Endodermal cell (in vitro differentiated cells): ENCODE measurements around the gene CNOT6. TPM values are rescaled to one million over a fixed set of nuclear protein-coding genes. Genes with fewer than 3 reads are reported as not detected.

Experiments used
- DNase-seq: peaks from one replicate; pipeline ENCODE4 v3.0.0-alpha.2; 2017
- H3K27ac ChIP-seq: 2 replicates; pipeline ENCODE4 v1.5.1; 2013; ENCODE audit warnings: mild to moderate bottlenecking, low read depth, low read length, moderate library complexity
- H3K27me3 ChIP-seq: 2 replicates; pipeline ENCODE4 v1.6.1; 2013; ENCODE audit warnings: mild to moderate bottlenecking, low read length, moderate library complexity; ENCODE audit not compliant: insufficient read depth, control insufficient read depth, poor library complexity, severe bottlenecking
- H3K36me3 ChIP-seq: 2 replicates; pipeline ENCODE4 v1.7.0; 2013; ENCODE audit warnings: mild to moderate bottlenecking, low read length, moderate library complexity; ENCODE audit not compliant: control insufficient read depth, insufficient read depth
- H3K4me1 ChIP-seq: one replicate; pipeline ENCODE4 v1.7.0; 2013; ENCODE audit warnings: low read length; ENCODE audit not compliant: control insufficient read depth, insufficient read depth
- H3K4me3 ChIP-seq: 2 replicates; pipeline ENCODE4 v1.5.1; 2013; ENCODE audit warnings: mild to moderate bottlenecking, low read length, moderate library complexity
- H3K9ac ChIP-seq: 2 replicates; pipeline ENCODE4 v1.6.1; 2013; ENCODE audit warnings: mild to moderate bottlenecking, low read length, moderate library complexity; ENCODE audit not compliant: poor library complexity, severe bottlenecking; ENCODE audit errors: extremely low read depth
- H3K9me3 ChIP-seq: 2 replicates; pipeline ENCODE4 v1.6.1; 2013; ENCODE audit warnings: mild to moderate bottlenecking, low read length, moderate library complexity; ENCODE audit not compliant: control insufficient read depth
- H3K27ac Mint-ChIP-seq: 2 replicates; pipeline ENCODE4 v1.8.0; 2020; ENCODE audit warnings: mixed read lengths
- H3K27me3 Mint-ChIP-seq: 2 replicates; pipeline ENCODE4 v1.8.0; 2021; ENCODE audit warnings: mild to moderate bottlenecking, mixed read lengths; ENCODE audit not compliant: insufficient read depth
- H3K36me3 Mint-ChIP-seq: 2 replicates; pipeline ENCODE4 v1.8.0; 2020; ENCODE audit warnings: low read depth, mixed read lengths
- H3K4me1 Mint-ChIP-seq: 2 replicates; pipeline ENCODE4 v1.8.0; 2020; ENCODE audit warnings: mixed read lengths
- H3K4me3 Mint-ChIP-seq: 2 replicates; pipeline ENCODE4 v1.8.0; 2020; ENCODE audit warnings: mild to moderate bottlenecking, moderate library complexity, mixed read lengths
- H3K9me3 Mint-ChIP-seq: 2 replicates; pipeline ENCODE4 v1.8.0; 2020; ENCODE audit warnings: mild to moderate bottlenecking, mixed read lengths
- CTCF ChIP-seq: fragments of 200-600 bp; sonication (generic); conservative IDR thresholded peaks from 2 replicates; pipeline ENCODE4 v1.5.0; 2021; ENCODE audit warnings: antibody characterized with exemption, mild to moderate bottlenecking
- WGBS, 2 experiments: methylation state at CpG; one replicate each; pipeline versions ENCODE4 v1.1.5 to v1.1.7; 2013; ENCODE audit warnings: missing lambda C conversion rate in 2 of 2, mixed read lengths in 1 of 2; ENCODE audit not compliant: insufficient coverage in 1 of 2, insufficient read length in 1 of 2; 5-methylcytosine and 5-hydroxymethylcytosine counted together
- total RNA-seq, 2 donors: library from RNA; stranded (reverse); fragmentation: NEBNext Ultra II Directional in 1 of 2; extraction: Animal tissue kit (Norgen Biotek cat#: 25700) in 1 of 2; gene quantifications; 2 replicates in 1 of 2; 3 replicates in 1 of 2; pipeline ENCODE4 v1.2.1, GENCODE V29; 2021

The CNOT6 gene
- total RNA-seq, 2 donors from 2014 or later = 40.4 to 42.9 TPM

- no peak overlapping the region for H3K27ac Mint-ChIP-seq
Observed at GRCh38 chr5:180586204-180586603, 92.0 kb downstream of the CNOT6 start.

GRCh38 chr5:180586870-180587269 is 92.7 kb downstream of the CNOT6 start:
- H3K4me3 Mint-ChIP-seq = no peak overlapping the region
- Histone ChIP-seq H3K4me1 (no peaks in the 10 kb centered on the region), H3K27me3 (peaks cover 47% of the 10 kb centered on the region), H3K36me3 (no peaks in the 10 kb centered on the region), H3K4me3 (no peak overlapping the region), H3K27ac (no peak overlapping the region), H3K9me3 (no peaks in the 10 kb centered on the region), H3K9ac (no peak overlapping the region)
- no peak overlapping the region for H3K27ac Mint-ChIP-seq
- H3K9me3 Mint-ChIP-seq = no peaks in the 10 kb centered on the region
- TF ChIP-seq CTCF = no peak
- 88 to 91% methylated on average over 8 to 10 of the region's 10 CpGs for WGBS, 2 experiments
- no peaks in the 10 kb centered on the region for H3K4me1 Mint-ChIP-seq
- DNase-seq = no peak
- no peaks in the 10 kb centered on the region for H3K36me3 Mint-ChIP-seq
- peaks cover 48% of the 10 kb centered on the region for H3K27me3 Mint-ChIP-seq

More at GRCh38 chr5:180586204-180586603, 92.0 kb downstream of the CNOT6 start:
- Histone ChIP-seq H3K9ac (no peak overlapping the region), H3K4me3 (no peak overlapping the region), H3K27ac (no peak overlapping the region), H3K27me3 (peaks cover 41% of the 10 kb centered on the region), H3K9me3 (no peaks in the 10 kb centered on the region), H3K4me1 (no peaks in the 10 kb centered on the region), H3K36me3 (no peaks in the 10 kb centered on the region)
- DNase-seq = no peak
- no peaks in the 10 kb centered on the region for H3K9me3 Mint-ChIP-seq
- peaks cover 48% of the 10 kb centered on the region for H3K27me3 Mint-ChIP-seq
- no peak for TF ChIP-seq CTCF
- H3K4me1 Mint-ChIP-seq = no peaks in the 10 kb centered on the region
- peaks cover 2% of the 10 kb centered on the region for H3K36me3 Mint-ChIP-seq
- no peak overlapping the region for H3K4me3 Mint-ChIP-seq
- 85 to 88% methylated on average over 3 of the region's 3 CpGs for WGBS, 2 experiments

GRCh38 chr5:180589771-180590542 is 95.8 kb downstream of the CNOT6 start:
- Mint-ChIP-seq H3K4me1 (no peaks in the 10 kb centered on the region), H3K27me3 (peaks cover 72% of the 10 kb centered on the region), H3K4me3 (peak overlapping the region; percentile 16), H3K27ac (no peak overlapping the region), H3K9me3 (no peaks in the 10 kb centered on the region), H3K36me3 (no peaks in the 10 kb centered on the region)
- peaks cover 65% of the 10 kb centered on the region for H3K27me3 ChIP-seq
- H3K9ac ChIP-seq = no peak overlapping the region
- no peaks in the 10 kb centered on the region for H3K9me3 ChIP-seq
- H3K27ac ChIP-seq = no peak overlapping the region
- WGBS, 2 experiments = 21 to 31% methylated on average over 11 to 44 of the region's 44 CpGs
- no peaks in the 10 kb centered on the region for H3K4me1 ChIP-seq
- TF ChIP-seq CTCF = no peak
- peak overlapping the region; percentile 68 for H3K4me3 ChIP-seq
- DNase-seq = no peak
- H3K36me3 ChIP-seq = no peaks in the 10 kb centered on the region
